Stimulated activated CD4-positive, alpha-beta T cell treated with anti-CD3 and anti-CD28 coated beads, Interleukin-4, amount 100 ng/mL, for 4 hours (primary cell): ENCODE measurements around the gene CFAP107.
"Not testable (repeated sequence)": the region's sequence is repeated elsewhere in the genome, so short reads cannot be mapped to it uniquely, and the experiment has no call there.

Experiments
- DNase-seq, 2 experiments: peaks; one replicate each; pipeline ENCODE4 v3.0.0-alpha.2; 2020

The CFAP107 gene

DNA sequence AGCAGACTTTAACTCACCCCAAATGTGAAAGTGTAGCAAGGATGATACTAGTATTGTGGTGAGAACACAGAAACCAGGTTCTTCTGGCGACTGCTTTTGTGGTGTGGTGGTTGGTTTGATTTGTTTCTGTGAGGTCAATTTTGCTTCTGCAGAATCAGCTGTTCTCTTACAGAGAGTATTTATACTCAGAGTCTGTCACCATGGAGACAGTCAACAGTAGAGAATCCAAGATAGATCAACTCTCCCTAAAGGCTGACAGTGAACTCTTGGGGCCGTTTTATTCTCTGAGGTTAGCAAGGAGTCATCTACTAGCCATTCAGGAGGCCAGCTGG is at the start of gene CFAP107:
Gene CFAP107, plus strand, starts transcription at position 209 of the 332 bp plus-strand sequence. CDS start 231 bp downstream, outside the sequence.
- DNase-seq: no peak

DNA sequence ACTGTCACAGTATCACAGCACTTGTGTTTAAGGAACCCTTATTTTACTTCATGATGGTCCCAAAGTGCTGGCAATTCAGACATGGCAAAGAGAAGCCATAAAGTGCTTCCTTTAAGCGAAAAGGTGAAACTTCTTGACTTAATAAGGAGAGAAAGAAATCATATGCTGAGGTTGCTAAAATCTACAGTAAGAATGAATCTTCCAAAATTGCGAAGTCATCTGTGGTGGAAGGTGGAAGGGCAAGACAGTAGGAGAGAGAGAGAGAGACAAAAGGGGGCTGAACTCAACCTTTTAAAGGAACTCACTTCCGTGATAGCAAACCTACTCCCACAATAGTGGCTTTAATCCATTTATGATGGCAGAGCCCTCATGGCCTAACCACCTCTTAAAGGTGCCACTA is 49.3 kb upstream of the CFAP107 start:
- DNase-seq: no peak

- DNase-seq: no peak
Measured at GRCh38 chr1:12697397-12697796, 48.6 kb upstream of the CFAP107 start.

- no peak for DNase-seq
Measured at GRCh38 chr1:12703821-12704451, 42.1 kb upstream of the CFAP107 start.

GRCh38 chr1:12706061-12706460 is 39.9 kb upstream of the CFAP107 start:
- DNase-seq: no peak

DNA sequence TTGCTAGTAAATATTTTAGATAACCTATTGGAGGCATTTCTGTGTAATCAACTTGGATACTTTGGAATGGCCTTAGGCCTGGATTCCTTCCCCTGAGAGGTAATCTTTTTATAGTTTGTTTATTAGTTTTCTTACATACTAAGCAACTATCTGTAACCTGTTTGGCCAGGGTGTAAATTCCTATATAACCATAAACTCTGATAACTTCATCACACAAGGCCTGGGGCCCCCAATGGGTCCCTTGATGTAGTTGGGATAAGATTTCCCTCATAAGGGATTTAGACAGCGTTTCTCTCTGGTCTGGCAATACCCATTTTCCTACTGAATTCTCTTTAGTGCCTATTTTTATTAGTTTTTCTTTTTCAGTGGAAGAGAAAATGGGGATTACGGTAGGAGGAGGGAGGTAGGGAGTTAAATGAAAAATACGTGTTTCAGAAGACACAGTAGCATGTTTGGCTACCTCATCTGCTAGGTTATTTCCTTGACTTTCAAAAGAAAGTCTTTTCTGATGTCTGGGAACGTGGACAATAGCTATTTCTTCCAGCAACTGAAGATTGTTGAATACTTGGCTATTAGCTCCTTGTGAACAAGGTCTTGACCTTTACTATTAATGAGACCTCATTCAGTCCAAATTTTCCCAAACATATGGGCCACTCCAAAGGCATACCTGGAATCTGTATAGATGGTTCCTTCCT is 37.5 kb upstream of the CFAP107 start:
- DNase-seq: no peak

GRCh38 chr1:12709091-12709491 is 36.9 kb upstream of the CFAP107 start:
- no peak for DNase-seq

GRCh38 chr1:12709696-12710095 is 36.3 kb upstream of the CFAP107 start:
- DNase-seq: no peak

GRCh38 chr1:12711536-12711935 is 34.5 kb upstream of the CFAP107 start:
- no peak for DNase-seq

GRCh38 chr1:12712076-12712475 is 33.9 kb upstream of the CFAP107 start:
- no peak for DNase-seq

DNA sequence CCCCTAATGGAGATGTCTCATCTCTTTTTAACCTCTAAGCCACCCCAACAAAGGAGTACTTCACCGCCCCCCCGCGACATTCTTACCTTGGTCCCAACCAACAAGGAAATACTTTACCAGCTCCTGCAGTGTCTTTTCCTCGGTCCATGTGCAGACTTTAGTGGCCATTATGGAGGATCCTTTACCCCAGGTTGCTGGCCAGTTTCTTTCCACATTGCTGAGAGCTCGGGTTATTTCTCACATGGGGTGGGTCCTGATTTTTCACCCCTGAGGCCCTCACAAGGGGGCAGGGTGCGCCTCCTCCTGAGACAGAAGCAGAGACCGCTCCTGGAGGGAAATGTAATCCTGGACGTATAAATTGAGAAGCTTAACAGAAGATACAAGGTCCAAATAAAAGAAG is 33.1 kb upstream of the CFAP107 start:
- no peak for DNase-seq

GRCh38 chr1:12713651-12714050 is 32.3 kb upstream of the CFAP107 start:
- not testable (repeated sequence) for DNase-seq

DNA sequence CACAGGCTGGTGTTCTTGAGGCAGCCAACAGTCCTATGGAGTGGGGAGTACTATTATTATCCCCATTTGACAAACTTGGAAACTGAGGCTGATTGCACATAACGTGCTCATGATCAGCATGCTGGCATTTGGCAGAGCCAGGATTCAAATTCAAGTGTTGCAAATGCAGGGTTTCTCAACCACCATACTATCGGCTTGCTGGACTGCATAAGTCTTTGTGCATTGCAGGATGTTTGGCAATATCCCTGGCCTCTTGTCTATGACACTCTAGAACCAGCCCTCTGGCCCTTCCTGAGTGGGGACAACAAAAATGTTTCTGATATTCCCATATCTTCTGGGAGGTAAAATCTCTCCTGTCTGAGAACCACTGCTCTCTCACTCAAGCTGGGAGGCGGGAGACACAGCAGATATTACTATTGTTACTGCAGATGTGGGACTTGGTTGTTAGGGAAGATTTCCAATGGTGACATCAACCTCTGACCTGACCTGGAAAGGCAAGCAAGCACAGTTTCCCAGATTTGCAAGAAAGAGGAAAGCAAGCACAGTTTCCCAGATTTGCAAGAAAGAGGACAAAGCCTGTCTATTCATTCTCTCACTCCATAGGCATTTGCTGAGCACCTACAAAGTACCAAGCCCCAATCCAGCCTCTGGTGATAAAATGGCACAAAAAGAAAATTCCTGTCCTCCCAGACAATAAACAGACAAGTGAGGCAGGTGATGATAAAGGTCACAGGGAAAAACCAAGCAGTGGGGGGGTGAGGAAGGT is 31.1 kb upstream of the CFAP107 start:
- DNase-seq: no peak

DNA sequence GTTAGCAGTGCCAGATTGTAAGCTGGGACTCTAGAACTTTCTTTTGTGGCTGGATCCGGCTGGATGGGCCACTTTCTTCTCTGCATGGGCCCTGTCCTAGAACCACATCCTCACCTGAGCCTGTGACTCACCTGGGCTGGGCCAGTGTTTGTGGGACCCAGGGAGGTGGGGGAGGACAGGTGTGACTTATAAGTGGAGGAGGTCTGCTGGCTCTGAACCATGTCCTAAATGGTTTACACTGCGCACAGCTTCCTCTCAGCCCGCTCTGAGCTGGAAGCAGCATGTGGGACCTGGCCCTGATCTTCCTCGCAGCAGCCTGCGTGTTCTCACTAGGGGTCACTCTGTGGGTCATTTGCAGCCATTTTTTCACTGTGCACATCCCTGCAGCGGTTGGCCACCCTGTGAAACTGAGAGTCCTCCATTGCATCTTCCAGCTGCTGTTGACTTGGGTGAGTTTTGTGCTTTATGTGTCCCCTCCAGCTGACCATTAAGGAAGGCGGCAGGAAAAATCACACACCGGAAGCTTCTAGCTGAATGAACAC is 30.0 kb upstream of the CFAP107 start, which contains the start of gene AADACL3:
Gene AADACL3, plus strand, starts transcription at position 215 of the 542 bp plus-strand sequence. Its CDS starts 67 bp downstream, at position 282.
- no peak for DNase-seq

- no peak for DNase-seq
Measured at GRCh38 chr1:12717301-12717838, 28.6 kb upstream of the CFAP107 start.

DNA sequence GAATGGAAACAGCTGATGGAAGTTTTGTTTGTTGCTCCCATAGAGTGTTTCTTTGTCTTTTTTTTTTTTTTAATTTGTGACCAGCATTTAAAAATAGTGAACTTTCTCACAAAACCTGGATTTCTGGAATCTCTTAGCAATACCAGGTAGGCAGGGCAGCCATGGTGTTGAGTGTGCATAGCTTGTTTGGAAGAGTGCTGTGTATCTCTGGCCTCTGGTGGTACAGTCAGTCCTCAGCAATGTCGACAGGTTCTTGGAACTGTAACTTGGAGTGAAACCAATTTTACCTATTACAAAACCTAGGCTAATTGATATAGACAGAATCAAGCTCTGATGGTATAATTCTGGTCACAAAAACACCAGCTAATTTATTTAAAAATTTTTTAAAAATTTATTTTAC is 23.4 kb upstream of the CFAP107 start:
- DNase-seq: no peak

GRCh38 chr1:12728391-12728790 is 17.6 kb upstream of the CFAP107 start:
- no peak for DNase-seq

- DNase-seq: no peak
Measured at GRCh38 chr1:12730156-12730555, 15.8 kb upstream of the CFAP107 start.

DNA sequence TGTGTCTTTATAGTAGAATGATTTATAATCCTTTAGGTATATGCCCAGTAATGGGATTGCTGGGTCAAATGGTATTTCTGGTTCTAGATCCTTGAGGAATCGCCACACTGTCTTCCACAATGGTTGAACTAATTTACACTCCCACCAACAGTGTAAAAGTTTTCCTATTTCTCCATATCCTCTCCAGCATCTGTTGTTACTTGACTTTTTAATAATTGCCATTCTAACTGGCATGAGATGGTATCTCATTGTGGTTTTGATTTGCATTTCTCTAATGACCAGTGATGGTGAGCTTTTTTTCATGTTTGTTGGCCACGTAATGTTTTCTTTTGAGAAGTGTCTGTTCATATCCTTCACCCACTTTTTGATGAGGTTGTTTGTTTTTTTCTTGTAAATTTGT is 14.9 kb upstream of the CFAP107 start:
- DNase-seq: not testable (repeated sequence)

- no peak for DNase-seq
Measured at GRCh38 chr1:12734651-12735050, 11.3 kb upstream of the CFAP107 start.

GRCh38 chr1:12738934-12739333 is 7.1 kb upstream of the CFAP107 start:
- no peak for DNase-seq

- no peak for DNase-seq
Measured at GRCh38 chr1:12739613-12740012, 6.4 kb upstream of the CFAP107 start.

- DNase-seq: no peak
Measured at GRCh38 chr1:12741946-12742345, 4.1 kb upstream of the CFAP107 start.
